Kidney (tissue), 14 donors: Measurements from ENCODE around the gene STRN3. TPM values are rescaled to one million over a fixed set of nuclear protein-coding genes. Genes with fewer than 3 reads are reported as not detected.
"Not testable (repeated sequence)": the region's sequence is repeated elsewhere in the genome, so short reads cannot be mapped to it uniquely, and the experiment has no call there.

Experiments used
- DNase-seq, 5 donors: peaks; one replicate each; pipeline ENCODE4 v3.0.0-alpha.2; 2013 to 2020
- FAIRE-seq: peaks from 2 replicates; lab custom pipeline; 2012; peaks lifted over from hg19 to GRCh38; lab: Jason Lieb, UNC
- H3K27ac ChIP-seq, 2 donors: one replicate each; pipeline ENCODE4 v1.7.0; 2013; ENCODE audit warnings: low read depth in 2 of 2, low read length in 2 of 2, inconsistent platforms in 1 of 2
- H3K27me3 ChIP-seq: one replicate; pipeline ENCODE4 v1.7.1; 2013; ENCODE audit warnings: low read length, inconsistent platforms; ENCODE audit not compliant: control insufficient read depth, insufficient read depth
- H3K36me3 ChIP-seq, 3 donors: one replicate each; pipeline versions ENCODE4 v1.7.0 to v1.7.1; 2013; ENCODE audit warnings: low read length in 3 of 3, control low read depth in 1 of 3, inconsistent platforms in 1 of 3; ENCODE audit not compliant: insufficient read depth in 3 of 3, control insufficient read depth in 2 of 3
- H3K4me1 ChIP-seq, 3 donors: one replicate each; pipeline versions ENCODE4 v1.7.0 to v1.7.1; 2013; ENCODE audit warnings: low read length in 3 of 3, inconsistent platforms in 1 of 3, low read depth in 1 of 3; ENCODE audit not compliant: control insufficient read depth in 2 of 3, insufficient read depth in 2 of 3
- H3K4me3 ChIP-seq, 3 donors: one replicate each; pipeline versions ENCODE4 v1.7.0 to v1.8.1; 2013; ENCODE audit warnings: low read length in 3 of 3, control low read depth in 1 of 3, inconsistent platforms in 1 of 3
- H3K9ac ChIP-seq, 3 donors: one replicate each; pipeline versions ENCODE4 v1.7.0 to v1.7.1; 2013; ENCODE audit warnings: low read length in 3 of 3, control low read depth in 1 of 3, inconsistent platforms in 1 of 3
- H3K9me3 ChIP-seq, 3 donors: one replicate each; pipeline versions ENCODE4 v1.7.0 to v1.7.1; 2013; ENCODE audit warnings: low read length in 3 of 3, control low read depth in 1 of 3, inconsistent platforms in 1 of 3; ENCODE audit not compliant: control insufficient read depth in 2 of 3, insufficient read depth in 1 of 3
- intact Hi-C: fragments of 100-400 bp; cut with DNase I; formaldehyde crosslinking; loops from one replicate; pipeline ENCODE4 v1.11.1; 2022
- polyA plus RNA-seq: library from polyadenylated mRNA; stranded (reverse); fragments of 350-450 nt; fragmentation: Illumina TruSeq; extraction: RNeasy Lipid Tissue Mini Kit (QIAGEN cat#74804); gene quantifications from one replicate; pipeline ENCODE4 v1.2.3, GENCODE V29; 2014; ENCODE audit warnings: low read depth, low replicate concordance; ENCODE audit not compliant: insufficient read depth
- total RNA-seq: library from RNA; stranded (reverse); fragmentation: NEBNext Ultra II Directional; extraction: Animal tissue kit (Norgen Biotek cat#: 25700); gene quantifications from one replicate; pipeline ENCODE4 v1.2.1, GENCODE V29; 2021
- TF ChIP-seq, protein P1 (sequence below): IDR thresholded peaks from 3 replicates; pipeline ENCODE4 v1.5.1; 2012; ENCODE audit warnings: mild to moderate bottlenecking, moderate library complexity, borderline replicate concordance; ENCODE audit not compliant: insufficient read depth; ENCODE audit errors: extremely low read depth
- donor health status: control.
- donor health status: control.
- donor health status: control.
- donor health status: control.
- donor health status: control.
- donor health status: DM: yes; HTN: yes; CAD: no.
- donor health status: Normal renal cell carcinoma (clear cell type).

STRN3 gene
- total and polyA plus RNA-seq, 2 donors from 2014 or later, result 10.6 to 52.9 TPM

- H3K27ac ChIP-seq, result no peak overlapping the region
- FAIRE-seq (no peak), DNase-seq (no peak)
- no peak overlapping the region for H3K9ac ChIP-seq
- peaks cover 0 to 19% (median 0%) of the 10 kb centered on the region in 3 donors for H3K36me3 ChIP-seq
- TF ChIP-seq, protein P1, sequence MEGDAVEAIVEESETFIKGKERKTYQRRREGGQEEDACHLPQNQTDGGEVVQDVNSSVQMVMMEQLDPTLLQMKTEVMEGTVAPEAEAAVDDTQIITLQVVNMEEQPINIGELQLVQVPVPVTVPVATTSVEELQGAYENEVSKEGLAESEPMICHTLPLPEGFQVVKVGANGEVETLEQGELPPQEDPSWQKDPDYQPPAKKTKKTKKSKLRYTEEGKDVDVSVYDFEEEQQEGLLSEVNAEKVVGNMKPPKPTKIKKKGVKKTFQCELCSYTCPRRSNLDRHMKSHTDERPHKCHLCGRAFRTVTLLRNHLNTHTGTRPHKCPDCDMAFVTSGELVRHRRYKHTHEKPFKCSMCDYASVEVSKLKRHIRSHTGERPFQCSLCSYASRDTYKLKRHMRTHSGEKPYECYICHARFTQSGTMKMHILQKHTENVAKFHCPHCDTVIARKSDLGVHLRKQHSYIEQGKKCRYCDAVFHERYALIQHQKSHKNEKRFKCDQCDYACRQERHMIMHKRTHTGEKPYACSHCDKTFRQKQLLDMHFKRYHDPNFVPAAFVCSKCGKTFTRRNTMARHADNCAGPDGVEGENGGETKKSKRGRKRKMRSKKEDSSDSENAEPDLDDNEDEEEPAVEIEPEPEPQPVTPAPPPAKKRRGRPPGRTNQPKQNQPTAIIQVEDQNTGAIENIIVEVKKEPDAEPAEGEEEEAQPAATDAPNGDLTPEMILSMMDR, result no peak
- H3K9me3 ChIP-seq, result no peaks in the 10 kb centered on the region
- H3K4me1 ChIP-seq, result no peaks in the 10 kb centered on the region
- H3K27me3 ChIP-seq, result no peaks in the 10 kb centered on the region
- intact Hi-C loops, result no loop called here
- H3K4me3 ChIP-seq, result no peak overlapping the region
Measured at GRCh38 chr14:30935445-30935844, 90.7 kb downstream of the STRN3 start.

GRCh38 chr14:30933937-30934336 is 92.2 kb downstream of the STRN3 start:
- H3K4me3 ChIP-seq, intact Hi-C loops, H3K27ac ChIP-seq, FAIRE-seq, H3K4me1 ChIP-seq, DNase-seq, H3K27me3 ChIP-seq, H3K9ac ChIP-seq, H3K9me3 ChIP-seq: not testable (repeated sequence)
- H3K36me3 ChIP-seq, result peaks cover 0 to 19% (median 0%) of the 10 kb centered on the region in 3 donors

GRCh38 chr14:30928462-30928861 is 97.7 kb downstream of the STRN3 start:
- TF ChIP-seq, protein P1, result no peak
- no peak overlapping the region for H3K9ac ChIP-seq
- H3K27me3 ChIP-seq, result no peaks in the 10 kb centered on the region
- no peaks in the 10 kb centered on the region for H3K36me3 ChIP-seq
- H3K27ac ChIP-seq, result no peak overlapping the region
- no peaks in the 10 kb centered on the region for H3K9me3 ChIP-seq
- FAIRE-seq (no peak), DNase-seq (no peak)
- intact Hi-C loops, result no loop called here
- H3K4me1 ChIP-seq, result no peaks in the 10 kb centered on the region
- H3K4me3 ChIP-seq, result no peak overlapping the region

- no peak for FAIRE-seq
- Histone ChIP-seq H3K9me3 (no peaks in the 10 kb centered on the region), H3K9ac (no peak overlapping the region), H3K4me3 (no peak overlapping the region), H3K4me1 (no peaks in the 10 kb centered on the region), H3K36me3 (peaks cover 0 to 2% (median 2%) of the 10 kb centered on the region in 3 donors), H3K27me3 (no peaks in the 10 kb centered on the region), H3K27ac (no peak overlapping the region)
- intact Hi-C loops, result no loop called here
- TF ChIP-seq, protein P1, result no peak
- no peak for DNase-seq
Measured at GRCh38 chr14:30925254-30925653, 100.9 kb downstream of the STRN3 start.
